HEK293 (cell line): ENCODE measurements around the gene CELSR3.

Experiments
- CTCF ChIA-PET: fragments of 350-600 bp; formaldehyde crosslinking; extraction: SDS; loops from one replicate; lab custom pipeline; 2021; ENCODE audit warnings: antibody characterized with exemption; lab: Yijun Ruan, JAX
- POLR2A ChIA-PET: fragments of 300-600 bp; formaldehyde crosslinking; extraction: SDS; loops from one replicate; lab custom pipeline; 2020; ENCODE audit warnings: antibody characterized with exemption, inconsistent platforms; lab: Yijun Ruan, JAX
- H3K27ac ChIP-seq: fragments of 200-500 bp; sonication (Bioruptor generic); 2 replicates; pipeline ENCODE4 v1.5.1; 2014; ENCODE audit warnings: low read depth, low read length, control low read depth, inconsistent platforms; ENCODE audit errors: extremely low read depth
- H3K36me3 ChIP-seq, 2 experiments: fragments of 200-500 bp in 1 of 2; sonication (Bioruptor generic) in 1 of 2; 1 replicate in 1 of 2; 2 replicates in 1 of 2; pipeline ENCODE4 v1.5.1; 2014 to 2017; ENCODE audit warnings: inconsistent platforms in 2 of 2, low read length in 2 of 2; ENCODE audit not compliant: control insufficient read depth in 2 of 2, insufficient read depth in 1 of 2
- H3K4me1 ChIP-seq: fragments of 200-500 bp; sonication (Bioruptor generic); 2 replicates; pipeline ENCODE4 v1.5.1; 2014; ENCODE audit warnings: mild to moderate bottlenecking, low read length, inconsistent platforms; ENCODE audit not compliant: control insufficient read depth, insufficient read depth
- H3K4me3 ChIP-seq: 2 replicates; pipeline ENCODE4 v1.5.1; 2011; ENCODE audit warnings: low read depth, mild to moderate bottlenecking, control low read depth, low read length, moderate library complexity
- H3K9me3 ChIP-seq: fragments of 200-500 bp; sonication (Bioruptor generic); 2 replicates; pipeline ENCODE4 v1.5.1; 2014; ENCODE audit warnings: low read depth, low read length, inconsistent platforms; ENCODE audit not compliant: control insufficient read depth, insufficient read depth
- GLIS1 ChIP-seq: fragments of 450-650 bp; formaldehyde crosslinking; IDR thresholded peaks from 2 replicates; pipeline ENCODE4 v1.5.1; 2016; ENCODE audit warnings: missing biosample characterization, missing genetic modification characterization
- PRDM1 ChIP-seq: fragments of 450-650 bp; formaldehyde crosslinking; IDR thresholded peaks from 2 replicates; pipeline ENCODE4; 2016; ENCODE audit warnings: missing biosample characterization, missing genetic modification characterization
- RBAK ChIP-seq: fragments of 450-650 bp; formaldehyde crosslinking; IDR thresholded peaks from 2 replicates; pipeline ENCODE4 v1.5.1; 2016; ENCODE audit warnings: missing biosample characterization, missing genetic modification characterization
- SALL2 ChIP-seq: fragments of 450-650 bp; formaldehyde crosslinking; IDR thresholded peaks from 2 replicates; pipeline ENCODE4 v1.5.0; 2017; ENCODE audit warnings: missing biosample characterization, mild to moderate bottlenecking, missing genetic modification characterization, borderline replicate concordance
- ZBTB48 ChIP-seq: fragments of 450-650 bp; formaldehyde crosslinking; IDR thresholded peaks from 2 replicates; pipeline ENCODE4 v1.5.1; 2016; ENCODE audit warnings: missing biosample characterization, missing genetic modification characterization
- ZNF239 ChIP-seq: fragments of 450-650 bp; formaldehyde crosslinking; IDR thresholded peaks from 2 replicates; pipeline ENCODE4 v1.5.1; 2016; ENCODE audit warnings: missing biosample characterization, missing genetic modification characterization
- ZNF341 ChIP-seq: fragments of 450-650 bp; formaldehyde crosslinking; IDR thresholded peaks from 2 replicates; pipeline ENCODE4; 2016; ENCODE audit warnings: low read depth, missing biosample characterization, missing genetic modification characterization
- ZNF423 ChIP-seq: fragments of 450-650 bp; formaldehyde crosslinking; IDR thresholded peaks from 2 replicates; pipeline ENCODE4 v1.5.1; 2016; ENCODE audit warnings: missing biosample characterization, missing genetic modification characterization
- ZNF621 ChIP-seq: fragments of 450-650 bp; formaldehyde crosslinking; IDR thresholded peaks from 2 replicates; pipeline ENCODE4 v1.5.1; 2017; ENCODE audit warnings: missing biosample characterization, missing genetic modification characterization
- ZNF660 ChIP-seq: fragments of 450-650 bp; IDR thresholded peaks from 2 replicates; pipeline ENCODE4 v1.5.1; 2018; ENCODE audit warnings: missing biosample characterization, mild to moderate bottlenecking, missing genetic modification characterization
- ZNF701 ChIP-seq: fragments of 450-650 bp; formaldehyde crosslinking; IDR thresholded peaks from 2 replicates; pipeline ENCODE4 v1.5.1; 2016; ENCODE audit warnings: missing biosample characterization, missing genetic modification characterization
- TF ChIP-seq, protein P1 (sequence below): fragments of 450-650 bp; formaldehyde crosslinking; IDR thresholded peaks from 2 replicates; pipeline ENCODE4 v1.5.1; 2016; ENCODE audit warnings: missing biosample characterization, missing genetic modification characterization
- TF ChIP-seq, protein P2 (sequence below): fragments of 450-650 bp; formaldehyde crosslinking; IDR thresholded peaks from 2 replicates; pipeline ENCODE4 v1.5.1; 2016; ENCODE audit warnings: missing biosample characterization, missing genetic modification characterization
- TF ChIP-seq, protein P3 (sequence below): fragments of 450-650 bp; formaldehyde crosslinking; IDR thresholded peaks from 2 replicates; pipeline ENCODE4 v1.5.1; 2016; ENCODE audit warnings: missing biosample characterization, missing genetic modification characterization
- TF ChIP-seq, protein P4 (sequence below): fragments of 450-650 bp; formaldehyde crosslinking; IDR thresholded peaks from 2 replicates; pipeline ENCODE4 v1.5.1; 2017; ENCODE audit warnings: missing biosample characterization, missing genetic modification characterization

The CELSR3 gene

DNA sequence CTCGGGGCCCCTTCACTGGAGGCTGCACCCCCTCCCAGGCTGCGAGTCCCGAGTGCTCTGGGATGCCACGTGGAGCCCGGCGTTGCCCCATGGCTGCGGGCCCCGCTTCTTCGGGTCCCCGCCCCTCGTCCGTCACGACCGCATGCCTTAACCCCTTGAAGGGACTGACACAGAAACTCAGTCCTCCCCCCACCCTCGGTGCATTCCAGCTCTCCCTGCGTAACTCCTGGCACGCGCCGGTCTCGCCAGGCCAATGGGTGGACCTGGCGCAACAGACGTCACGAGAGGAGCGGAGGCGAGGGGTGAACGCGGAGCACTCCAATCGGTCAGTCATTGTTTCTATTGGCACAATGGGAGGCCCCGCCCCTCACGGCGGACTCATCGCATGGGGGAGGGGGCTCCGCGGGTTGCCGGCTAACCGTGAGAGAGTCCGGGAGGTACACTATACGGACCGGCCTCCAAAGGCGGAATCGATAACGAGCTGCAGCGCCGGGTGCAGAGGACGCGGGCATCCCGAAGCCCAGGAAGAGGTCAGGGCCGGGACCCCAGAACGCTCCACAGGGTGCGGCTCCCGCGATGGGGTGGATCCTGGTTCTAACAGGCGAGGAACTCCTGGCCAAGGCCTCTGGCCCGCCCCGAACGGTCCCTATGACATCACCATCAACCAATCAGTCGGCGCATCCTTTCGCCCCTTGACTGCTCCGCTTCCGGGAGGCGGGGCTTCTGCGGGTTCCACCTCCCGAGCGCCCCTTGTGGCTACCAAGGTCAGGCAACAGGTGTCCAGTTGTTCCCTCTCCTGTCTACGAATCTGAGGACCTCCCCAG, 1.0 kb upstream of the CELSR3 start (continued):
- TF ChIP-seq SALL2, result no peak
- no peak for TF ChIP-seq ZNF701 (tag by site-specific recombination)
- no peak for TF ChIP-seq RBAK (tag by site-specific recombination)
- TF ChIP-seq, protein P1, sequence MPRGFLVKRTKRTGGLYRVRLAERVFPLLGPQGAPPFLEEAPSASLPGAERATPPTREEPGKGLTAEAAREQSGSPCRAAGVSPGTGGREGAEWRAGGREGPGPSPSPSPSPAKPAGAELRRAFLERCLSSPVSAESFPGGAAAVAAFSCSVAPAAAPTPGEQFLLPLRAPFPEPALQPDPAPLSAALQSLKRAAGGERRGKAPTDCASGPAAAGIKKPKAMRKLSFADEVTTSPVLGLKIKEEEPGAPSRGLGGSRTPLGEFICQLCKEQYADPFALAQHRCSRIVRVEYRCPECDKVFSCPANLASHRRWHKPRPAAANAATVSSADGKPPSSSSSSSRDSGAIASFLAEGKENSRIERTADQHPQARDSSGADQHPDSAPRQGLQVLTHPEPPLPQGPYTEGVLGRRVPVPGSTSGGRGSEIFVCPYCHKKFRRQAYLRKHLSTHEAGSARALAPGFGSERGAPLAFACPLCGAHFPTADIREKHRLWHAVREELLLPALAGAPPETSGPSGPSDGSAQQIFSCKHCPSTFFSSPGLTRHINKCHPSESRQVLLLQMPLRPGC (tag by site-specific recombination), result peak; percentile 90
- 0 out of 2 replicates have a peak, but pooled peaks have one; percentile 57 for TF ChIP-seq ZBTB48 (tag by site-specific recombination)
- TF ChIP-seq, protein P2, sequence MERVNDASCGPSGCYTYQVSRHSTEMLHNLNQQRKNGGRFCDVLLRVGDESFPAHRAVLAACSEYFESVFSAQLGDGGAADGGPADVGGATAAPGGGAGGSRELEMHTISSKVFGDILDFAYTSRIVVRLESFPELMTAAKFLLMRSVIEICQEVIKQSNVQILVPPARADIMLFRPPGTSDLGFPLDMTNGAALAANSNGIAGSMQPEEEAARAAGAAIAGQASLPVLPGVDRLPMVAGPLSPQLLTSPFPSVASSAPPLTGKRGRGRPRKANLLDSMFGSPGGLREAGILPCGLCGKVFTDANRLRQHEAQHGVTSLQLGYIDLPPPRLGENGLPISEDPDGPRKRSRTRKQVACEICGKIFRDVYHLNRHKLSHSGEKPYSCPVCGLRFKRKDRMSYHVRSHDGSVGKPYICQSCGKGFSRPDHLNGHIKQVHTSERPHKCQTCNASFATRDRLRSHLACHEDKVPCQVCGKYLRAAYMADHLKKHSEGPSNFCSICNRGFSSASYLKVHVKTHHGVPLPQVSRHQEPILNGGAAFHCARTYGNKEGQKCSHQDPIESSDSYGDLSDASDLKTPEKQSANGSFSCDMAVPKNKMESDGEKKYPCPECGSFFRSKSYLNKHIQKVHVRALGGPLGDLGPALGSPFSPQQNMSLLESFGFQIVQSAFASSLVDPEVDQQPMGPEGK, result peak; percentile 90
- TF ChIP-seq GLIS1, result peak; percentile 93
- TF ChIP-seq ZNF621 (tag by site-specific recombination), result no peak
- peak; percentile 70 for TF ChIP-seq ZNF341 (tag by site-specific recombination)
- TF ChIP-seq, protein P3, sequence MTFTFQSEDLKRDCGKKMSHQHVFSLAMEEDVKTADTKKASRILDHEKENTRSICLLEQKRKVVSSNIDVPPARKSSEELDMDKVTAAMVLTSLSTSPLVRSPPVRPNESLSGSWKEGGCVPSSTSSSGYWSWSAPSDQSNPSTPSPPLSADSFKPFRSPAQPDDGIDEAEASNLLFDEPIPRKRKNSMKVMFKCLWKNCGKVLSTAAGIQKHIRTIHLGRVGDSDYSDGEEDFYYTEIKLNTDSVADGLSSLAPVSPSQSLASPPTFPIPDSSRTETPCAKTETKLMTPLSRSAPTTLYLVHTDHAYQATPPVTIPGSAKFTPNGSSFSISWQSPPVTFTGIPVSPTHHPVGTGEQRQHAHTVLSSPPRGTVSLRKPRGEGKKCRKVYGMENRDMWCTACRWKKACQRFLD (tag by site-specific recombination), result no peak
- TF ChIP-seq, protein P4, sequence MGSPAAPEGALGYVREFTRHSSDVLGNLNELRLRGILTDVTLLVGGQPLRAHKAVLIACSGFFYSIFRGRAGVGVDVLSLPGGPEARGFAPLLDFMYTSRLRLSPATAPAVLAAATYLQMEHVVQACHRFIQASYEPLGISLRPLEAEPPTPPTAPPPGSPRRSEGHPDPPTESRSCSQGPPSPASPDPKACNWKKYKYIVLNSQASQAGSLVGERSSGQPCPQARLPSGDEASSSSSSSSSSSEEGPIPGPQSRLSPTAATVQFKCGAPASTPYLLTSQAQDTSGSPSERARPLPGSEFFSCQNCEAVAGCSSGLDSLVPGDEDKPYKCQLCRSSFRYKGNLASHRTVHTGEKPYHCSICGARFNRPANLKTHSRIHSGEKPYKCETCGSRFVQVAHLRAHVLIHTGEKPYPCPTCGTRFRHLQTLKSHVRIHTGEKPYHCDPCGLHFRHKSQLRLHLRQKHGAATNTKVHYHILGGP (tag by site-specific recombination), result no peak

DNA sequence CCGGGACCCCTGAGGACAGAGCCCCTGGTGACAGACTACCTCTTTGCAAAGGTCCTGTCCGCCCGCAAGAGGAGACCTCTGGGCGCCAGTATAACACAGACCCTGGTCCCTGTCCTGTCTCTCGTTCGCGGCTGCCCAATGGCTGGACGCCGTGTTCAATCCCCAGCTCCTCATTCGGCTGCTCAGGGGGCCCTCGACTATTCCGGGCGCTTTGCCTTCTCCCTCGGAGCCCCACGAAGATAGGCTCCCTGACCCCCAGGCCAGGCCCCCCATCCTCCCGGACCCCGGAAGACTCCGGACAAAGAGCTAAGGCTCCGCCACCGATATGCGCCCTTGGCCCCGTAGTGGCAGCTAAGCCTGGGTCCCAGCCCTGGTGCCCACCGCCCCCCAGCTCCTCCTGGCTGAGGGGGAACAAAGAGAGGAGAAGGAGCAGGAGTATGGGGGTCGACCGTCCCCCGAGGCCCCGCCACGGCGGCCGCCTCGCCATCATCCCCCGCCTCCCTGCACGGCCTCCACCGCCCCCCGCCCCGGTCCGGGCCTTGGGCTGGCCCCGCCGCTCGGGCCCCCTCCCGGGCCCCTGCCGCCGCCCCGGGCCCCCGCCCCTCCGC, 437 bp downstream of the CELSR3 start:
- CTCF ChIA-PET, result interaction anchor here (0.6 to 1.2 kb wide), 4 partner anchors 26 to 329 kb away, joined by 3 to 4 read pairs (median 3); partner anchors contain the start of gene SLC26A6
- H3K27ac ChIP-seq, result no peak overlapping the region
- TF ChIP-seq ZNF239 (tag by site-specific recombination) (no peak), ZNF660 (tag by site-specific recombination) (no peak), PRDM1 (tag by site-specific recombination) (no peak), ZNF423 (no peak)
- TF ChIP-seq, protein P1 (tag by site-specific recombination), result no peak
- POLR2A ChIA-PET, result interaction anchor here (0.6 to 3.4 kb wide), 2 partner anchors 27 to 297 kb away, joined by 7 to 13 read pairs; partner anchors contain the start of gene SLC26A6
- H3K36me3 ChIP-seq, result no peaks in the 10 kb centered on the region; a peak in 1 of 3 replicates
- no peaks in the 10 kb centered on the region for H3K9me3 ChIP-seq
- H3K4me1 ChIP-seq, result no peaks in the 10 kb centered on the region
- peak overlapping the region; percentile 19 for H3K4me3 ChIP-seq
